NT2/D1 (cell line): ENCODE data around the gene CCT6B.

Source experiments
- DNase-seq: peaks from one replicate; pipeline ENCODE4 v3.0.0-alpha.2; 2011; ENCODE audit warnings: low read depth, low spot score
- H3K27me3 ChIP-seq: 2 replicates; pipeline ENCODE4 v1.6.0; 2011; ENCODE audit warnings: mild to moderate bottlenecking; ENCODE audit not compliant: insufficient read length, insufficient read depth
- H3K36me3 ChIP-seq: 2 replicates; pipeline ENCODE4 v1.6.1; 2011; ENCODE audit warnings: mild to moderate bottlenecking, low read length, mixed read lengths; ENCODE audit not compliant: insufficient read depth, insufficient read length
- H3K4me1 ChIP-seq: 2 replicates; pipeline ENCODE4 v1.5.1; 2011; ENCODE audit not compliant: insufficient read depth, insufficient read length
- H3K4me3 ChIP-seq: 2 replicates; pipeline ENCODE4 v1.5.1; 2011; ENCODE audit warnings: low read depth; ENCODE audit not compliant: insufficient read length
- H3K9ac ChIP-seq: 2 replicates; pipeline ENCODE4 v1.6.0; 2011; ENCODE audit warnings: low read depth; ENCODE audit not compliant: insufficient read length
- H3K9me3 ChIP-seq: 2 replicates; pipeline ENCODE4 v1.5.1; 2011; ENCODE audit warnings: mild to moderate bottlenecking, low read length; ENCODE audit not compliant: insufficient read depth
- SUZ12 ChIP-seq: IDR thresholded peaks from 2 replicates; pipeline ENCODE4 v1.6.1; 2011; ENCODE audit not compliant: insufficient read length, insufficient read depth; ENCODE audit errors: extremely low read depth
- YY1 ChIP-seq: IDR thresholded peaks from 2 replicates; pipeline ENCODE4 v1.6.1; 2011; ENCODE audit not compliant: insufficient read length, insufficient read depth
- ZNF274 ChIP-seq: IDR thresholded peaks from 2 replicates; pipeline ENCODE4 v1.6.1; 2011; ENCODE audit warnings: mild to moderate bottlenecking, low read depth, low read length

The CCT6B gene

DNA sequence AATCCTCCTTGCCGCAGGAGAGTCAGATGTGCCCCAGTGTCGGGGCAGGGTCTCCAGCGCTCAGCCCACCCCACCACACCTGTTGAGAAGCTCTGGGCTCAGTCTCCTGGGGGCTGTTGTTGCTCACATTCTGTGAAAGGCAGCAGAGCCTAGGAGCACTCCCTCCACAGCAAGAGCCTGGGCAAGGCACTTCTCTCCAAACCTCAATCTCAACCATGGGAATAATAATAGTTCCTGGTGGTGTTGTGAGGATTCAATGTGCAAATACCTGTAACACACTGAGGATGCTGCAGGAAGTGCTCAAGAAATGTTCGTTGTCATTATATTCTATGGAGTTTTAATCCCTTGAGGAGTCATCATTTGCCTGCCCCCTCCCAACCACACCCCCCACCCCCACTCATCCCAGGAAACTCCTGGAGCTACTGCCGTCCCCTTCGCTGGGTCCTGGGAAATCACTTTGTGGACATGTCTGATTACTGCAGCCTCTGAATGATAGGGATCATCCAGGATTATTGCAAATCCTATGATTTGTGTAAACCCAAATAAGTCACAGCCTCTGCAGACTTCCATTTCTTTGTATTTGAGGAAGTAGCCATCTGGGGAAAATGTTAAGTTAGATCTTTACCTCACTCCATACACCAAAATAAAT lies 61.5 kb downstream of the CCT6B start:
- no peak for DNase-seq
- no peak overlapping the region for H3K9ac ChIP-seq
- no peak overlapping the region for H3K4me3 ChIP-seq
- TF ChIP-seq ZNF274, result no peak
- TF ChIP-seq SUZ12, result no peak
- no peak for TF ChIP-seq YY1
- no peaks in the 10 kb centered on the region for H3K27me3 ChIP-seq
- H3K4me1 ChIP-seq, result no peaks in the 10 kb centered on the region
- H3K36me3 ChIP-seq, result no peaks in the 10 kb centered on the region
- H3K9me3 ChIP-seq, result no peaks in the 10 kb centered on the region

DNA sequence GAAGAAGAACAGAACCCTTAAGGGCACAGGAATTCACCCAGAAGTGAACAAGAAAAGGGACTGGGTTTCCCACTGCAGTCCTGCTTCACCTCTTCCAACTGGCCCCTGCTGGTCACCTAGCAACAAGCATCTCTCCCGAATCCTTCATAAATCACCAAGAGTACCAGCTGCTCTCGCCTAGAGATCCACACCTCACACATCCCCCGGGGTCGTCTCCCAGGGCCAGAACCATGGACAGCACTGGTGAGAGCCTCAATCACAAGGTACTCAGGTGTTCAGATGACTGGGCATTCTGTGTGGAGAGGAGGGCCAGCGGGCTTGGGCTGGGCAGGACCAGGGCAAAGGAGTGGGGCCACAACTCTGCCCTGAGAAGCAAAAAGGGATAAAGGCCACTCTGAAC lies 65.9 kb downstream of the CCT6B start:
- Histone ChIP-seq H3K36me3 (no peaks in the 10 kb centered on the region), H3K9ac (no peak overlapping the region), H3K4me1 (peaks cover 4% of the 10 kb centered on the region), H3K27me3 (peaks cover 4% of the 10 kb centered on the region), H3K4me3 (no peak overlapping the region), H3K9me3 (no peaks in the 10 kb centered on the region)
- TF ChIP-seq SUZ12 (no peak), YY1 (no peak), ZNF274 (no peak)
- no peak for DNase-seq

DNA sequence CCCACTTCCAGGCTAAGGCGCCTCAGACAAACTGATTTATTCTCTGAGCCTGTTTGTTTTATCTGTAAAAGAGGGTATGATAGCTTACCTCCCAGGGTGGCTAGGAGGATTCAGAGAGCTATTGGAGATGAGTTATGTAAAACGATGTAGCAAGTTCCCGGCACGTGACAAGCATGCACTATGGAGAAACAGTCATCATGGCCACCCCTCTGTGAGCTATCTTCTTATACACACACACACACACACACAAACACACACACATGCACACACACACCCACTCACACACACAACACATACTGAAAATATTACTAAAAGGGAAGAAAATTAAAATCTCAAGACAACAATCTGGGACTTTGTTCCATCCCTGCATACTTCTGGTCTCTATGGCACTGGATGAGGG lies 66.3 kb downstream of the CCT6B start:
- no peak overlapping the region for H3K9ac ChIP-seq
- peaks cover 4% of the 10 kb centered on the region for H3K4me1 ChIP-seq
- H3K27me3 ChIP-seq, result peaks cover 4% of the 10 kb centered on the region
- H3K4me3 ChIP-seq, result no peak overlapping the region
- no peaks in the 10 kb centered on the region for H3K9me3 ChIP-seq
- no peaks in the 10 kb centered on the region for H3K36me3 ChIP-seq
- no peak for DNase-seq
- no peak for TF ChIP-seq YY1
- no peak for TF ChIP-seq SUZ12
- TF ChIP-seq ZNF274, result no peak

DNA sequence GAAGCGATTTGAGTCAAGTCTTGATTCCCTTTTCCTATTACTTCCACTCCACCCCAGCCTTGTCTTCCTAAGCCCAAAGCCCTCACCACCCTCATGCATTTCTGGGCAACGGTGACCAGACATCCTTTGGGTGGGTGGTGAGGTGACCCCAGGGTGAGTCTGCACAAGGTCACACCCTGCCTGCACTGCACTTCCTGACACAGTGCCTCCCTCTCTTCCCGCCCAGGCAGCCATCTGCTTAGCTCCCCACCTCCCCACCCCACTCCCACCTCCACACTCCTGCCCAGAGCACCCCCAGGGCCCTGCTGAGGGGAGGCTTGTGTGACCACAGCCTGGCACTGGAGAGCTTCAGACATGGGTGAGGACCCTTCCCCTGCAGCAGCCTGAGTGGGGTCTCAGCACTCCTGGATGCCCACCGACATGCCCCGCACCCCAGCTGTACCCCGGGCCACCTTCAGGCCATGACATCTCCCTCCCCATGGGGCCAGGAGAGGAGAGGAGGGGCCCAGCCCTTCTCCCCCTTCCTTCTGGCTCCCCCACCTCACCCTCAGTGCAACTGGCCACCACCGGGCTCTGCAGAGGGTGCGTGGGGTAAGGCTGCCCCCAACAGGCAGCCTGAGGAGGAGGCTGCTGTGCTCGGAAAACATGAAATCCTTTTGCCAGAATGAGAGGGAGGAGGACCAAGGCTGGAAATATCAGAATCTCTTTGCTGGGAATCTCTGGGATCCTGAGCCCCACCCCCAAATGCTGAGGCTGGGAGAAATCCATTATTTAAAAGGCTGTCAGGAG lies 68.6 kb downstream of the CCT6B start:
- no peaks in the 10 kb centered on the region for H3K9me3 ChIP-seq
- TF ChIP-seq YY1, result no peak
- H3K4me3 ChIP-seq, result no peak overlapping the region
- peaks cover 4% of the 10 kb centered on the region for H3K4me1 ChIP-seq
- H3K9ac ChIP-seq, result no peak overlapping the region
- DNase-seq, result no peak
- peaks cover 4% of the 10 kb centered on the region for H3K27me3 ChIP-seq
- no peaks in the 10 kb centered on the region for H3K36me3 ChIP-seq

DNA sequence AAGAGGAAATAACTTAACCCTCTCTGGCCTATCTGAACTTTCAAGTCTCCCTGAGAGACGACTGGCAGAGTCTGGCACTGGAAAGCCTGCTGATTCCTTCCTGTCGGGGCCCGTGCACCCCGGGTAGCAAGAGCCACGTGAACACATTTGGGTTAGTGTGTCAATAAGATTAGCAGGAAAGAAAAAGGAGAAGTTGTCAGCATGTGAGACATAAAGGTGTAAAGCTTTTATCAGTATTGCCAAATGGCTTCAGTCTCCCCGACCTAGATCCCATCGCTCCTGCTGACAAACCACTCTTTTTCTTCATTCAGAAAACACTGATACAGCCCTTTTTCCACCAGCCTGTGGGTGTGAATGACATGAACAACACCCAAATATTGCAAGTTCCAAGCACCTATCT lies 74.4 kb downstream of the CCT6B start:
- Histone ChIP-seq H3K4me3 (no peak overlapping the region), H3K9me3 (no peaks in the 10 kb centered on the region), H3K27me3 (peaks cover 14% of the 10 kb centered on the region), H3K4me1 (peaks cover 5% of the 10 kb centered on the region), H3K9ac (no peak overlapping the region), H3K36me3 (no peaks in the 10 kb centered on the region)
- TF ChIP-seq SUZ12 (no peak), YY1 (no peak), ZNF274 (no peak)
- DNase-seq, result no peak

DNA sequence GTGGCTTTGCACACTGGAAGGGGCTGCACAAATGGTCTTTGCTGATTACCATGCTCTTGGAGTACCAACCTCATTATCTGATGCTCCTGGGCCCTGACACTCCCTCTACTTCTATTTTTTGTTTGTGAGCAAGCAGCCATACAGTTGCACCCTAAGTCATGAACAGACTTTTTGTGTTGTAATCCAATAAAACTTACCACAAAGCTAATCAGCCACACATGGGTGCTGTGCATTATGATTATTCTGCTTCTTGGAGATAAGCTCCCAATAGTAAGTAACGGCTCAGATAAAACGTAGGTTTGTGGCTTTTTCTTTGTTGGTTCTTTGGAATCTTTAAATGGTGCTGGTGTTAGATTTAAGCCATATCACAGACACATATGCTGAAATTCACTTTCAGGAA lies 76.2 kb downstream of the CCT6B start:
- H3K27me3 ChIP-seq, result peaks cover 14% of the 10 kb centered on the region
- TF ChIP-seq SUZ12, result no peak
- no peak for TF ChIP-seq YY1
- no peak for TF ChIP-seq ZNF274

DNA sequence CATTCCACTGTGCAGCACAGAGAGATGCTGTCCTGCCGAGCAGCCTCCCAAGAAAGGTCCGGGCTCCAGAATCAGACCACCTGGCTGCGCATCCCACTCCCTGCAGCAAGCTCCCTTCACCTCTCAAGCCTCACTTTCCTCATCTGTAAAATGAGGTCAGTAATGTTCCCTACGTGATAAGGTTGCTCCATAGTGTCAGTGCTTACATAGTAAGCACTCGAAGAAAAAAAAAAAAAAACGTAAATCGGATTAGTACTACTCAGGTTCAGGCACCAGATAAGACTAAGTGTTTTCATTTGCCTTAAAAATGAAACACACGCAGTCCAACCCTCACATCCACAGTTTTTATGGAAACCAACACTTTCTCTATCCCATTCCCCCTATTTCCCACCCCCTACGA lies 76.7 kb downstream of the CCT6B start:
- Histone ChIP-seq H3K9me3 (no peaks in the 10 kb centered on the region), H3K4me3 (no peak overlapping the region), H3K27me3 (peaks cover 14% of the 10 kb centered on the region), H3K4me1 (peaks cover 5% of the 10 kb centered on the region), H3K9ac (no peak overlapping the region), H3K36me3 (no peaks in the 10 kb centered on the region)
- TF ChIP-seq ZNF274 (no peak), YY1 (no peak), SUZ12 (no peak)
- DNase-seq, result no peak

More for the DNA sequence above, 76.2 kb downstream of the CCT6B start:
- H3K4me1 ChIP-seq, result peaks cover 5% of the 10 kb centered on the region
- H3K4me3 ChIP-seq, result no peak overlapping the region
- no peaks in the 10 kb centered on the region for H3K9me3 ChIP-seq
- H3K36me3 ChIP-seq, result no peaks in the 10 kb centered on the region
- no peak for DNase-seq
- no peak overlapping the region for H3K9ac ChIP-seq
